NT2/D1 (cell line): Measurements from ENCODE around the gene ITSN1.
"Not testable (repeated sequence)": the region's sequence is repeated elsewhere in the genome, so short reads cannot be mapped to it uniquely, and the experiment has no call there.

Experiments used
- DNase-seq: peaks from one replicate; pipeline ENCODE4 v3.0.0-alpha.2; 2011; ENCODE audit warnings: low read depth, low spot score
- H3K27me3 ChIP-seq: 2 replicates; pipeline ENCODE4 v1.6.0; 2011; ENCODE audit warnings: mild to moderate bottlenecking; ENCODE audit not compliant: insufficient read length, insufficient read depth
- H3K36me3 ChIP-seq: 2 replicates; pipeline ENCODE4 v1.6.1; 2011; ENCODE audit warnings: mild to moderate bottlenecking, low read length, mixed read lengths; ENCODE audit not compliant: insufficient read depth, insufficient read length
- H3K4me1 ChIP-seq: 2 replicates; pipeline ENCODE4 v1.5.1; 2011; ENCODE audit not compliant: insufficient read depth, insufficient read length
- H3K4me3 ChIP-seq: 2 replicates; pipeline ENCODE4 v1.5.1; 2011; ENCODE audit warnings: low read depth; ENCODE audit not compliant: insufficient read length
- H3K9ac ChIP-seq: 2 replicates; pipeline ENCODE4 v1.6.0; 2011; ENCODE audit warnings: low read depth; ENCODE audit not compliant: insufficient read length
- H3K9me3 ChIP-seq: 2 replicates; pipeline ENCODE4 v1.5.1; 2011; ENCODE audit warnings: mild to moderate bottlenecking, low read length; ENCODE audit not compliant: insufficient read depth
- SUZ12 ChIP-seq: IDR thresholded peaks from 2 replicates; pipeline ENCODE4 v1.6.1; 2011; ENCODE audit not compliant: insufficient read length, insufficient read depth; ENCODE audit errors: extremely low read depth
- YY1 ChIP-seq: IDR thresholded peaks from 2 replicates; pipeline ENCODE4 v1.6.1; 2011; ENCODE audit not compliant: insufficient read length, insufficient read depth
- ZNF274 ChIP-seq: IDR thresholded peaks from 2 replicates; pipeline ENCODE4 v1.6.1; 2011; ENCODE audit warnings: mild to moderate bottlenecking, low read depth, low read length

ITSN1 gene

DNA sequence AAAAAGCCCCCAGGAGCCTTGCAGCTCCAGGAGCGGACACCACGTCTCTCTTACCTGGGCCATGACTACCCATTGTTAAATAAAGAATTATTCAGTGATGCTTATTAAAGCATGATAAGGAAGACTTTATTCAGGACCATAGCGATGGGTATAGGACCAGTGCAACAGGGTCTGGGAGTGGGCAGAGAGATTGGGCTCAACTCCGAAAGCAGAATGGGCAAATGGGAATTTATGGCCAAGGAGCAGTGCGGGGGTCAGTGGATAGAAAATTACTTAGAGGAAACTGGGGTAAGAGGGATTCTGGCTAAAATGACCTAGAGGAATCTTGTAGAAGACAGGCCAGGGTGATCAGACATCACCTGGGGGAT is 273.9 kb downstream of the ITSN1 start:
- H3K36me3 ChIP-seq = peaks cover 36% of the 10 kb centered on the region
- no peaks in the 10 kb centered on the region for H3K4me1 ChIP-seq
- peak overlapping the region; percentile 100 for H3K9ac ChIP-seq
- H3K9me3 ChIP-seq = no peaks in the 10 kb centered on the region
- DNase-seq = no peak
- no peaks in the 10 kb centered on the region for H3K27me3 ChIP-seq
- TF ChIP-seq SUZ12 (no peak), YY1 (no peak), ZNF274 (no peak)
- H3K4me3 ChIP-seq = peak overlapping the region; percentile 96

DNA sequence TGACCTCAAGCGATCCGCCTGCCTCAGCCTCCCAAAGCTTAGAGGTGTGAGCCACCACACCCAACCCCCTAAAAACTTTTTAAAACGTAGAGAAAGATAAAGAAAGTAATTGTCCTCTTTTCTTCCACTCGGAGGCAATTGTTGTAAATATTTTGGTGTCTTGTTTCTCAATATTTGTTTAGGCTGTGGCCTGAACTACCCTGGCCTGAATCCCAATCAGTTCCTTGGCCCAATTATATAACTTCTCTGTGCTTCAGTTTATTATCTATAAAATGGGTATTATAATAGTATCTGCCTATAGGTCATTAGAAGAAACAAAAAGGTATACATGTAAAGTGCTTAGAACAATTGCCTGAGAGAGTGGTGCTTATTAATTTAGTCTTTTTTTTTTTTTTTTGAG is 275.1 kb downstream of the ITSN1 start:
- TF ChIP-seq ZNF274 (no peak), SUZ12 (no peak), YY1 (no peak)
- no peaks in the 10 kb centered on the region for H3K4me1 ChIP-seq
- H3K36me3 ChIP-seq = peaks cover 24% of the 10 kb centered on the region
- no peaks in the 10 kb centered on the region for H3K9me3 ChIP-seq
- no peak for DNase-seq
- H3K27me3 ChIP-seq = no peaks in the 10 kb centered on the region
- H3K9ac ChIP-seq = no peak overlapping the region
- H3K4me3 ChIP-seq = no peak overlapping the region

DNA sequence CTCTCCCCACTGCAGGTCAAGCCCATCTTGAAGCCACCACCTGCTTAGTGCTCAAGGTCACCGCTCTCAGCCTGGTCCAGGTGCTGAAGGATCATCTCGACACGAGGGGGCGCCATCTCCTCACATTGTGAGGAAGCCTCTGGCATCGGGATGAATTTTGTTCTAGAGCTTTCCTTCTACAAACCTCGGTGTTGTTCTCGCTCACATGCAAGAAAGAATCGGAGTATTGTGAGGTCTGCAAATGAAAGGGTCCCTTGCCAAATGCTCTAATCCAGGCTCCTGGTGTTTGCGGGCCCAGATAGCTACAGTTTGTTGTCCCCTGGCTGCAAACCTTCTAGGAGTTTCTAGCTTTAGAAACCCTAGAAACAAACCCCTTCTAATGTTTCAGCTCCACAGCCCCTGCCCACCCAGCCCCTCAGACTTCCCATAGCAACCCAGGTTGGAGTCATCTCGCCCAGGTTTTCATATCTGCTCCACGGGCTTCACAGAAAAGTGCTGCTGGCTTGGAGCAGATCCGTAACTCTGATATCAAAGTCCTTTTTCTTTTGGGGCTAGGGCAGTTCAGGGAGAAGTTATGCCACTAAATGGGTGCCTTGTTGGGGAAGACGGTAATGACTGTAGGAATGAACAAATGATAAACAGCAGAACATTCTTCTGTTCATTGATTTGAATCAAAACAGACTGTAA is 281.9 kb downstream of the ITSN1 start:
- Histone ChIP-seq H3K4me1 (no peaks in the 10 kb centered on the region), H3K27me3 (no peaks in the 10 kb centered on the region), H3K36me3 (no peaks in the 10 kb centered on the region), H3K4me3 (no peak overlapping the region), H3K9me3 (no peaks in the 10 kb centered on the region; the same call in 1 of the 2 replicates), H3K9ac (no peak overlapping the region)
- DNase-seq = peak; percentile 89
- TF ChIP-seq SUZ12 (no peak), ZNF274 (no peak), YY1 (no peak)

DNA sequence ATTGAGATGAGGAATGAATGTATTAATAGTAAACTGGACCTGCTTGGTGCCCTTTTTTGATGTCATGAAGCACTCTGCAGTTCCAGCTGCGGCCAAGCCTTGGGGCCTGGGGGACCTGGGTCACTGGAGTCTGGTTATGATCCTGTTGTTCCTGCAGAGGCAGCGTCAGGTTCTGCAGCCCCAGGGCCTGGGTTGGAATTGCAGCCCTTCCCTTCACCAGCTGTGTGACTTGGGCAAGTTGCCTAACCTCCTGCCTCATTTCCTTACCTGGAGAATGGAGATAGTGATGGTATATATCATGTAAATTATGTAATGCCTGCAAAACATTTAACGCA is 282.4 kb downstream of the ITSN1 start:
- DNase-seq = no peak
- H3K9ac ChIP-seq = no peak overlapping the region

DNA sequence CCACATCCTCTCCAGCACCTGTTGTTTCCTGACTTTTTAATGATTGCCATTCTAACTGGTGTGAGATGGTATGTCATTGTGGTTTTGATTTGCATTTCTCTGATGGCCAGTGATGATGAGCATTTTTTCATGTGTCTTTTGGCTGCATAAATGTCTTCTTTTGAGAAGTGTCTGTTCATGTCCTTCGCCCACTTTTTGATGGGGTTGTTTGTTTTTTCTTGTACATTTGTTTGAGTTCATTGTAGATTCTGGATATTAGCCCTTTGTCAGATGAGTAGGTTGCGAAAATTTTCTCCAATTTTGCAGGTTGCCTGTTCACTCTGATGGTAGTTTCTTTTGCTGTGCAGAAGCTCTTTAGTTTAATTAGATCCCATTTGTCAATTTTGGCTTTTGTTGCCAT is 283.9 kb downstream of the ITSN1 start:
- H3K27me3 ChIP-seq, H3K9ac ChIP-seq, H3K4me1 ChIP-seq, H3K9me3 ChIP-seq, DNase-seq, H3K36me3 ChIP-seq, H3K4me3 ChIP-seq: not testable (repeated sequence)

More for the DNA sequence above, 282.4 kb downstream of the ITSN1 start:
- Histone ChIP-seq H3K9me3 (no peaks in the 10 kb centered on the region; the same call in 1 of the 2 replicates), H3K36me3 (no peaks in the 10 kb centered on the region), H3K27me3 (no peaks in the 10 kb centered on the region), H3K4me1 (no peaks in the 10 kb centered on the region), H3K4me3 (no peak overlapping the region)
- no peak for TF ChIP-seq YY1
- TF ChIP-seq SUZ12 = no peak
- TF ChIP-seq ZNF274 = no peak

DNA sequence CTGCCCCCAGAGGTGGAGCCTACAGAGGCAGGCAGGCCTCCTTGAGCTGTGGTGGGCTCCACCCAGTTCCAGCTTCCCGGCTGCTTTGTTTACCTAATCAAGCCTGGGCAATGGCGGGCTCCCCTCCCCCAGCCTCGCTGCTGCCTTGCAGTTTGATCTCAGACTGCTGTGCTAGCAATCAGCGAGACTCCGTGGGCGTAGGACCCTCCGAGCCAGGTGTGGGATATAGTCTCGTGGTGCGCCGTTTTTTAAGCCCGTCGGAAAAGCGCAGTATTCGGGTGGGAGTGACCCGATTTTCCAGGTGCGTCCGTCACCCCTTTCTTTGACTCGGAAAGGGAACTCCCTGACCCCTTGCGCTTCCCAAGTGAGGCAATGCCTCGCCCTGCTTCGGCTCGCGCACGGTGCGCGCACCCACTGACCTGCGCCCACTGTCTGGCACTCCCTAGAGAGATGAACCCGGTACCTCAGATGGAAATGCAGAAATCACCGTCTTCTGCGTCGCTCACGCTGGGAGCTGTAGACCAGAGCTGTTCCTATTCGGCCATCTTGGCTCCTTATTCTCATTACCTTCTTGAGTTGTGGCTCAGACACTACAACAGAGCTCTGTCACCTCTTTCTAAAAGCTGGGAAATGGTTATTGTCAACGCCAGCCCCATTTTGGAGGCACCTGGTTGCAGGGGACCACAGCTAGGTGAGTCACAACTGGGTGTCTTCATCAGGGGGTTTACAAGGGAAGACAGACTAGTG is 288.9 kb downstream of the ITSN1 start:
- H3K4me3 ChIP-seq = peak overlapping the region; percentile 64
- H3K4me1 ChIP-seq, H3K27me3 ChIP-seq: not testable (repeated sequence)
- DNase-seq = peak; percentile 47
- peaks cover 19% of the 10 kb centered on the region; the same call in 1 of the 2 replicates for H3K9me3 ChIP-seq
- H3K9ac ChIP-seq = peak overlapping the region; percentile 74
- H3K36me3 ChIP-seq = peaks cover 23% of the 10 kb centered on the region

DNA sequence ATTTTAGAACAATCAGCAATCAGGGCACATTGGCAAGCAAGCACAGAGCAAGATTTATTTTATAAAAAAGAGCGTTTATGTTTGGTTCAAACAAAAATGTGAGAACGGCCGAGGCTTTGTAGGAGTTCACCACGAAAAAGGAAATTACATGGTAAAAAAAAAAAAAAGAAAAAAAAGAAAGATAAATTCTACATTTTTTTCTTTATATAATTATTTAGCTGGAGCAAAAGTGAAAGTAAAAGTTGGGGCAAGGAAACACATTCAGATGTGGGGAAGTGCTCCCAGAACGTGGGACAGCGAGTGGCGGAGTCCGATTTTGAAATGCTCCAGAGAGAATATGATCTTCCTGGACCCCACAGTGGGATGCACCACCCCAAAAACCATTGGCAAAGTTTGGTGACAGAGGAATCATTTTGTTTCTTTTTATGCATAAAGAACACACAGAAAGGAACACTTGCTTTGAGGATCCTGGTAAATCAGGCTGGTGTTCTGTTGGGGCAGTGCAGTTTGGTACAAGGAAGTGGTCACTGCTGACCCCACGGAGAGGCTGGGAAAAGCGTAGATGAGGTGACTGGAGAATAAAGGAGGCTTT is 289.6 kb downstream of the ITSN1 start:
- TF ChIP-seq ZNF274 (no peak), SUZ12 (no peak), YY1 (no peak)
- Histone ChIP-seq H3K27me3 (no peaks in the 10 kb centered on the region), H3K36me3 (peaks cover 23% of the 10 kb centered on the region), H3K4me3 (peak overlapping the region; percentile 64), H3K4me1 (peaks cover 2% of the 10 kb centered on the region), H3K9ac (peak overlapping the region; percentile 74), H3K9me3 (peaks cover 19% of the 10 kb centered on the region; the same call in 1 of the 2 replicates)
- no peak for DNase-seq
